GM23338 (cell line): ENCODE measurements around the gene NIPBL.

ENCODE experiments used
- CREB1 ChIP-seq: fragments of 250-450 bp; sonication (Bioruptor Pico); IDR thresholded peaks from 2 replicates; pipeline ENCODE4 v1.5.0; 2020; ENCODE audit warnings: low read depth, mild to moderate bottlenecking, moderate library complexity
- CTCF ChIP-seq, 2 experiments: fragments of 200-600 bp in 1 of 2; sonication (generic) in 1 of 2; conservative IDR thresholded peaks; 2 replicates each; pipeline versions ENCODE4 v1.5.1 to v1.6.1; 2016 to 2017; ENCODE audit warnings: antibody characterized with exemption in 2 of 2, low read depth in 2 of 2, mild to moderate bottlenecking in 2 of 2, moderate library complexity in 1 of 2
- EZH2 ChIP-seq: fragments of 200-600 bp; sonication (generic); IDR thresholded peaks from one replicate; pipeline ENCODE4 v1.8.0; 2017; ENCODE audit warnings: antibody characterized with exemption, mild to moderate bottlenecking, low read depth; ENCODE audit not compliant: unreplicated experiment
- EZH2phosphoT487 ChIP-seq: fragments of 200-600 bp; sonication (generic); IDR thresholded peaks from one replicate; pipeline ENCODE4 v1.8.1; 2018; ENCODE audit warnings: antibody characterized with exemption; ENCODE audit not compliant: unreplicated experiment
- POLR2AphosphoS5 ChIP-seq: IDR thresholded peaks from 2 replicates; pipeline ENCODE4 v1.6.1; 2016; ENCODE audit warnings: antibody characterized with exemption, low read depth
- STAT1 ChIP-seq: IDR thresholded peaks from one replicate; pipeline ENCODE4 v1.6.1; 2016; ENCODE audit warnings: antibody characterized with exemption; ENCODE audit not compliant: unreplicated experiment
- ZNF114 ChIP-seq: fragments of 250-450 bp; sonication (Bioruptor Pico); IDR thresholded peaks from 2 replicates; pipeline ENCODE4 v1.5.0; 2020; ENCODE audit warnings: mild to moderate bottlenecking, moderate library complexity

DNA sequence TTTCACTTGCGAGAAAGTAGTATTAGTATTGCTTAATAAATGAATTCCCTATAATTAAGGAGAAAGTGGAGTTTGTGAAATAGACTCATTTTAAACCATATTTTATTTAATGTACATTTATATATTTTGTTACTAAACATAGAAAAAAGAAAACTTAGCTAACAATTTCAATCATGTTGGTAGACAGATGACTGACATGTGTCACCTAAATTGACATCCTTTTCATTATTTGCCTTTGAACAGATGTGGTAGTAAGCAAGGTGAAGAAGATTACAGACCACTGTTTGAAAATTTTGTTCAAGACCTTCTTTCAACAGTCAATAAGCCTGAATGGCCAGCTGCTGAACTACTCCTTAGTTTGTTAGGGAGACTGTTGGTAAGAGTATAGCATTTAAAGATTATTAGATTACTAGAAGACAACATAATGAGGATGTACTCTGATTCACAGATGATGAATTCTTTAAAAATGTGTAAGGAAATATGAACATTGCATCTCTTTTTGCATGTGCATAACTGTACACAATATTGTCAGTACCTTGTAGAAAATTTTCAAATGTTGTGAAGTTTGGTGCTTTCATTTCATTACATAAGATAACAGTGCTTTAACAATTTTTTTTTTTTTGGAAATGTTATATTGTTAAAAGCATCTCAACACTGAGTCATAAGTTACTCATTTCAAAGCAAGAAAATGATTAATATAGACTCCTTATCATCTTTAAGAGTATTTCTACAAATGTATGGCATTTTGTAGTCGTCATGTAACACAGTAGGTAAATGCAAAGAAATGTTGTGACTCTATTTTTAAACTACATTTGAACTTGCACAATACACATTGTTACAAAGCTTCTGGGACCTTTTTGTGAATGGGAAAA is 139.5 kb downstream of the NIPBL start:
- TF ChIP-seq ZNF114 (CRISPR knock-in tag) (no peak), CTCF (conservative IDR thresholded peaks at IDR 0.05; ENCODE audit: low read depth in 2 of 2) (no peak), POLR2AphosphoS5 (no peak), EZH2phosphoT487 (no peak), EZH2 (no peak), STAT1 (no peak), CREB1 (CRISPR knock-in tag) (no peak)
